ENCODE data around the gene BMPR1A. TPM values are rescaled to one million over a fixed set of nuclear protein-coding genes. Genes with fewer than 3 reads are reported as not detected.

Gene BMPR1A
- total and polyA plus RNA-seq, 2 experiments from 2014 or later = 14.2 to 82.5 TPM

DNA sequence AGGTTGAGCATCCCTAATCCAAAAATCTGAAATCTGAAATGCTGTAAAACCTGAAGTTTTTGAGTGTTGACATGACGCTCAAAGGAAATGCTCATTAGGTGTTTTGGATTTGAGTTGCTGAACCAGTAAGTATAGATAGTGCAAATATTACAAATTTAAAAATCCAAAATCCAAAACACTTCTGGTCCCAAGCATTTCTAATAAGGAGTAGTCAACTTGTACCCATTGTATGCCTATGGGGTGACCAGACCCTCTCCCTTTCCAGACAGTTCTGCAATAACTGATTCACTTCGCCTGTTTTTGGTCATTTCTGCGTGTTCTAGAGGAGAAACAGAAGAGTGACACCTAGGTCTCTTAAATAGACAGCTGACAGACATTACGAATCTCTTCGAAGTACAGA is 110.7 kb downstream of the BMPR1A start (continued):
- TF ChIP-seq REST (IDR thresholded peaks at IDR 0.05; ENCODE audit: unreplicated experiment) = no peak

DNA sequence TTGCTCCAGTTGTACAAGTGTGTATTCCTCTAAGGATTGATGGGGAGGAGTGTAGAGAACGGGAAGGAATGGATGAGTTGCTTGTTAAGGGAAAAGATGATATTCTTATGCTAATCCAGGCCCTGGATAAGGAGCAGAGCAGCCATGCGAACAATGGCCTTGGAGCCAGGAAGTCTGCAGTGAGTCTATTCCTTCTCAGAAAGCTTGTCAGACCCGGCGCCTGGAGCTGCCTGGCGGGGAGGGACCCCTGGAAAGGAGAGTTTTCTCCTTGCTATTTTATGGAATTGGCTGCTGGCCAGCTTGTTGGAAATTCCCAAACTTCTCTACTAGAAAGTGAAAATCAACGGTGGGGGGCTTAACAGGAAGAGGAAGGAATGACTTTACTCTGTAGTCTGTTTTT is 111.9 kb downstream of the BMPR1A start:
- Histone ChIP-seq H3K79me2 (replicated peaks; ENCODE audit: insufficient read depth) (peaks cover 54% of the 10 kb centered on the region), H3K4me2 (peak overlapping the region; percentile 50), H3K4me3 (no peak overlapping the region), H3K9me2 (ENCODE audit: insufficient read depth) (no peaks in the 10 kb centered on the region), H4K20me1 (replicated peaks; ENCODE audit: insufficient read depth) (no peaks in the 10 kb centered on the region), H3K4me1 (ENCODE audit: insufficient read depth) (peaks cover 67% of the 10 kb centered on the region), H3K27ac (ENCODE audit: low read depth) (peak overlapping the region; percentile 100), H2AFZ (no peak overlapping the region), H3F3A (replicated peaks; ENCODE audit: low read depth) (peaks cover 15% of the 10 kb centered on the region), H3K27me3 (ENCODE audit: insufficient read depth) (no peaks in the 10 kb centered on the region), H3K36me3 (ENCODE audit: insufficient read depth) (no peaks in the 10 kb centered on the region)
- H3K9me3 Mint-ChIP-seq = no peaks in the 10 kb centered on the region
- peaks cover 79% of the 10 kb centered on the region for H3K4me1 Mint-ChIP-seq
- ATAC-seq (peak; percentile 90), DNase-seq (ENCODE audit: low spot score) (peak; percentile 95)
- peak overlapping the region; percentile 89 for H3K27ac Mint-ChIP-seq
- TF ChIP-seq ZNF114 (CRISPR knock-in tag; IDR thresholded peaks at IDR 0.05) (no peak), NANOG (IDR thresholded peaks at IDR 0.05; ENCODE audit: borderline replicate concordance) (0 out of 2 replicates have a peak, but pooled peaks have one; percentile 36), CTCF (conservative IDR thresholded peaks at IDR 0.05; ENCODE audit: low read depth in 2 of 2) (no peak), POLR2AphosphoS5 (IDR thresholded peaks at IDR 0.05; ENCODE audit: low read depth) (peak; percentile 39), JUNB (IDR thresholded peaks at IDR 0.05; ENCODE audit: unreplicated experiment) (no peak), CREB1 (CRISPR knock-in tag; IDR thresholded peaks at IDR 0.05; ENCODE audit: low read depth) (no peak), EZH2phosphoT487 (IDR thresholded peaks at IDR 0.05; ENCODE audit: unreplicated experiment) (no peak), ZNF331 (CRISPR knock-in tag; IDR thresholded peaks at IDR 0.05; ENCODE audit: low read depth) (no peak)
- TF ChIP-seq, protein P1, sequence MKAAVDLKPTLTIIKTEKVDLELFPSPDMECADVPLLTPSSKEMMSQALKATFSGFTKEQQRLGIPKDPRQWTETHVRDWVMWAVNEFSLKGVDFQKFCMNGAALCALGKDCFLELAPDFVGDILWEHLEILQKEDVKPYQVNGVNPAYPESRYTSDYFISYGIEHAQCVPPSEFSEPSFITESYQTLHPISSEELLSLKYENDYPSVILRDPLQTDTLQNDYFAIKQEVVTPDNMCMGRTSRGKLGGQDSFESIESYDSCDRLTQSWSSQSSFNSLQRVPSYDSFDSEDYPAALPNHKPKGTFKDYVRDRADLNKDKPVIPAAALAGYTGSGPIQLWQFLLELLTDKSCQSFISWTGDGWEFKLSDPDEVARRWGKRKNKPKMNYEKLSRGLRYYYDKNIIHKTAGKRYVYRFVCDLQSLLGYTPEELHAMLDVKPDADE (IDR thresholded peaks at IDR 0.05) = no peak
- TF ChIP-seq, protein P2, sequence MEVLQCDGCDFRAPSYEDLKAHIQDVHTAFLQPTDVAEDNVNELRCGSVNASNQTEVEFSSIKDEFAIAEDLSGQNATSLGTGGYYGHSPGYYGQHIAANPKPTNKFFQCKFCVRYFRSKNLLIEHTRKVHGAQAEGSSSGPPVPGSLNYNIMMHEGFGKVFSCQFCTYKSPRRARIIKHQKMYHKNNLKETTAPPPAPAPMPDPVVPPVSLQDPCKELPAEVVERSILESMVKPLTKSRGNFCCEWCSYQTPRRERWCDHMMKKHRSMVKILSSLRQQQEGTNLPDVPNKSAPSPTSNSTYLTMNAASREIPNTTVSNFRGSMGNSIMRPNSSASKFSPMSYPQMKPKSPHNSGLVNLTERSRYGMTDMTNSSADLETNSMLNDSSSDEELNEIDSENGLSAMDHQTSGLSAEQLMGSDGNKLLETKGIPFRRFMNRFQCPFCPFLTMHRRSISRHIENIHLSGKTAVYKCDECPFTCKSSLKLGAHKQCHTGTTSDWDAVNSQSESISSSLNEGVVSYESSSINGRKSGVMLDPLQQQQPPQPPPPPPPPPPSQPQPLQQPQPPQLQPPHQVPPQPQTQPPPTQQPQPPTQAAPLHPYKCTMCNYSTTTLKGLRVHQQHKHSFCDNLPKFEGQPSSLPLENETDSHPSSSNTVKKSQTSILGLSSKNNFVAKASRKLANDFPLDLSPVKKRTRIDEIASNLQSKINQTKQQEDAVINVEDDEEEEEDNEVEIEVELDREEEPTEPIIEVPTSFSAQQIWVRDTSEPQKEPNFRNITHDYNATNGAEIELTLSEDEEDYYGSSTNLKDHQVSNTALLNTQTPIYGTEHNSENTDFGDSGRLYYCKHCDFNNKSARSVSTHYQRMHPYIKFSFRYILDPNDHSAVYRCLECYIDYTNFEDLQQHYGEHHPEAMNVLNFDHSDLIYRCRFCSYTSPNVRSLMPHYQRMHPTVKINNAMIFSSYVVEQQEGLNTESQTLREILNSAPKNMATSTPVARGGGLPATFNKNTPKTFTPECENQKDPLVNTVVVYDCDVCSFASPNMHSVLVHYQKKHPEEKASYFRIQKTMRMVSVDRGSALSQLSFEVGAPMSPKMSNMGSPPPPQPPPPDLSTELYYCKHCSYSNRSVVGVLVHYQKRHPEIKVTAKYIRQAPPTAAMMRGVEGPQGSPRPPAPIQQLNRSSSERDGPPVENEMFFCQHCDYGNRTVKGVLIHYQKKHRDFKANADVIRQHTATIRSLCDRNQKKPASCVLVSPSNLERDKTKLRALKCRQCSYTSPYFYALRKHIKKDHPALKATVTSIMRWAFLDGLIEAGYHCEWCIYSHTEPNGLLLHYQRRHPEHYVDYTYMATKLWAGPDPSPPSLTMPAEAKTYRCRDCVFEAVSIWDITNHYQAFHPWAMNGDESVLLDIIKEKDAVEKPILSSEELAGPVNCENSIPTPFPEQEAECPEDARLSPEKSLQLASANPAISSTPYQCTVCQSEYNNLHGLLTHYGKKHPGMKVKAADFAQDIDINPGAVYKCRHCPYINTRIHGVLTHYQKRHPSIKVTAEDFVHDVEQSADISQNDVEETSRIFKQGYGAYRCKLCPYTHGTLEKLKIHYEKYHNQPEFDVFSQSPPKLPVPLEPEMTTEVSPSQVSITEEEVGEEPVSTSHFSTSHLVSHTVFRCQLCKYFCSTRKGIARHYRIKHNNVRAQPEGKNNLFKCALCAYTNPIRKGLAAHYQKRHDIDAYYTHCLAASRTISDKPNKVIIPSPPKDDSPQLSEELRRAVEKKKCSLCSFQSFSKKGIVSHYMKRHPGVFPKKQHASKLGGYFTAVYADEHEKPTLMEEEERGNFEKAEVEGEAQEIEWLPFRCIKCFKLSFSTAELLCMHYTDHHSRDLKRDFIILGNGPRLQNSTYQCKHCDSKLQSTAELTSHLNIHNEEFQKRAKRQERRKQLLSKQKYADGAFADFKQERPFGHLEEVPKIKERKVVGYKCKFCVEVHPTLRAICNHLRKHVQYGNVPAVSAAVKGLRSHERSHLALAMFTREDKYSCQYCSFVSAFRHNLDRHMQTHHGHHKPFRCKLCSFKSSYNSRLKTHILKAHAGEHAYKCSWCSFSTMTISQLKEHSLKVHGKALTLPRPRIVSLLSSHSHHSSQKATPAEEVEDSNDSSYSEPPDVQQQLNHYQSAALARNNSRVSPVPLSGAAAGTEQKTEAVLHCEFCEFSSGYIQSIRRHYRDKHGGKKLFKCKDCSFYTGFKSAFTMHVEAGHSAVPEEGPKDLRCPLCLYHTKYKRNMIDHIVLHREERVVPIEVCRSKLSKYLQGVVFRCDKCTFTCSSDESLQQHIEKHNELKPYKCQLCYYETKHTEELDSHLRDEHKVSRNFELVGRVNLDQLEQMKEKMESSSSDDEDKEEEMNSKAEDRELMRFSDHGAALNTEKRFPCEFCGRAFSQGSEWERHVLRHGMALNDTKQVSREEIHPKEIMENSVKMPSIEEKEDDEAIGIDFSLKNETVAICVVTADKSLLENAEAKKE (CRISPR knock-in tag; IDR thresholded peaks at IDR 0.05) = peak; percentile 79; the same call in 1 of the 2 replicates
- H3K36me3 Mint-ChIP-seq (ENCODE audit: low read depth) = peaks cover 15% of the 10 kb centered on the region
- peaks cover 12% of the 10 kb centered on the region for H3K27me3 Mint-ChIP-seq (ENCODE audit: insufficient read depth, low read depth, poor library complexity)
- 0 out of 3 replicates have a peak overlapping the region, but pooled peaks have one; percentile 23 for H3K4me3 Mint-ChIP-seq
